GM12878 (cell line): ENCODE results near the gene AIFM3. TPM values are rescaled to one million over a fixed set of nuclear protein-coding genes. Genes with fewer than 3 reads are reported as not detected.

Experiments used
- ATAC-seq: fragments of 200-7000 bp; cut with Tn5 transposase; 3 replicates; pipeline ENCODE4 v1.9.1; 2020; ENCODE audit warnings: mild to moderate bottlenecking, moderate library complexity
- BruUV-seq: library from RNA; stranded (reverse); fragments of 400-500 nt; replicated peaks from 2 replicates; lab custom pipeline; 2021; lab: Mats Ljungman, UMichigan
- CTCF ChIA-PET: fragments of 300-600 bp; sonication (Branson Sonifier 250); formaldehyde crosslinking; extraction: SDS; loops from one replicate; lab custom pipeline; 2021; ENCODE audit warnings: inconsistent platforms; lab: Yijun Ruan, JAX
- POLR2A ChIA-PET: fragments of 350-600 bp; formaldehyde crosslinking; extraction: SDS; loops from one replicate; lab custom pipeline; 2021; ENCODE audit warnings: inconsistent platforms; lab: Charles Lee
- RAD21 ChIA-PET: fragments of 300-600 bp; sonication (Branson Sonifier 250); formaldehyde crosslinking; loops from one replicate; lab custom pipeline; 2023; ENCODE audit warnings: antibody characterized with exemption; ENCODE audit not compliant: unreplicated experiment; lab: Charles Lee
- SMC1A ChIA-PET: fragments of 300-600 bp; sonication (Branson Sonifier 250); formaldehyde crosslinking; loops from one replicate; lab custom pipeline; 2023; ENCODE audit not compliant: unreplicated experiment, uncharacterized antibody; lab: Charles Lee
- DNase-seq: peaks from one replicate; pipeline ENCODE4 v3.0.0-alpha.2; 2011; ENCODE audit warnings: low read depth, low spot score
- FAIRE-seq: peaks from 3 replicates; lab custom pipeline; 2011; peaks lifted over from hg19 to GRCh38; lab: Jason Lieb, UNC
- H2AFZ ChIP-seq: 2 replicates; pipeline ENCODE4 v1.6.0; 2011; ENCODE audit warnings: low read depth, low read length, control low read depth; ENCODE audit not compliant: control insufficient read depth
- H3K27ac ChIP-seq: 2 replicates; pipeline ENCODE4 v1.5.1; 2011; ENCODE audit warnings: control low read depth; ENCODE audit not compliant: control insufficient read depth, insufficient read depth
- H3K27me3 ChIP-seq, 2 experiments: replicated peaks in 1 of 2; 2 replicates each; pipeline versions ENCODE4 v1.6.0 to v1.6.1; 2011; ENCODE audit warnings: low read length in 1 of 2; ENCODE audit not compliant: control insufficient read depth in 2 of 2, insufficient read depth in 2 of 2
- H3K36me3 ChIP-seq, 2 experiments: 2 replicates each; pipeline ENCODE4 v1.5.1; 2011; ENCODE audit warnings: low read length in 1 of 2; ENCODE audit not compliant: control insufficient read depth in 2 of 2, insufficient read depth in 2 of 2
- H3K4me1 ChIP-seq: 2 replicates; pipeline ENCODE4 v1.6.1; 2011; ENCODE audit warnings: mild to moderate bottlenecking, low read length, moderate library complexity, mixed read lengths; ENCODE audit not compliant: control insufficient read depth, insufficient read depth
- H3K4me2 ChIP-seq: 2 replicates; pipeline ENCODE4 v1.6.0; 2011; ENCODE audit warnings: control low read depth; ENCODE audit not compliant: control insufficient read depth, insufficient read depth
- H3K4me3 ChIP-seq: fragments of 200-600 bp; sonication (generic); 2 replicates; pipeline ENCODE4 v1.5.1; 2016
- H3K79me2 ChIP-seq: 2 replicates; pipeline ENCODE4 v1.6.0; 2011; ENCODE audit warnings: low read length; ENCODE audit not compliant: control insufficient read depth, insufficient read depth
- H3K9ac ChIP-seq: 2 replicates; pipeline ENCODE4 v1.8.0; 2011; ENCODE audit warnings: low read length, control low read depth, mixed read lengths; ENCODE audit not compliant: control insufficient read depth, insufficient read depth
- H3K9me3 ChIP-seq: replicated peaks from 3 replicates; pipeline ENCODE4 v1.5.1; 2011; ENCODE audit warnings: mild to moderate bottlenecking, low read length; ENCODE audit not compliant: control insufficient read depth, insufficient read depth
- H4K20me1 ChIP-seq: 2 replicates; pipeline ENCODE4 v1.6.0; 2011; ENCODE audit not compliant: control insufficient read depth, insufficient read depth
- FOS ChIP-seq: IDR thresholded peaks from 3 replicates; pipeline ENCODE4 v1.6.1; 2011; ENCODE audit warnings: borderline replicate concordance; ENCODE audit not compliant: insufficient read length; ENCODE audit errors: extremely low read depth
- ZBTB11 ChIP-seq: fragments of 450-650 bp; formaldehyde crosslinking; IDR thresholded peaks from 2 replicates; pipeline ENCODE4 v1.5.0; 2022; ENCODE audit warnings: mild to moderate bottlenecking, missing genetic modification characterization
- ZNF207 ChIP-seq: fragments of 450-650 bp; IDR thresholded peaks from 2 replicates; pipeline ENCODE4 v1.6.1; 2014; ENCODE audit warnings: antibody characterized with exemption, mild to moderate bottlenecking, borderline replicate concordance
- whole genome bisulfite sequencing: methylation state at CpG from one replicate; pipeline ENCODE4 v1.1.6; 2016; ENCODE audit warnings: low lambda C conversion rate; ENCODE audit not compliant: insufficient replicate concordance, insufficient coverage; ENCODE audit errors: missing lambda C conversion rate; 5-methylcytosine and 5-hydroxymethylcytosine counted together
- in situ Hi-C: fragments of 300-500 bp; cut with MboI; formaldehyde crosslinking; loops from 9 replicates; pipeline ENCODE4 v1.14.3; 2018; ENCODE audit warnings: mixed read lengths
- intact Hi-C: fragments of 100-400 bp; cut with micrococcal nuclease; formaldehyde crosslinking; loops from one replicate; pipeline ENCODE4 v1.14.2; 2022; ENCODE audit not compliant: unreplicated experiment
- polyA plus RNA-seq, 11 experiments: library from polyadenylated mRNA; depleted of rRNA in 4 of 11; unstranded in 6 of 11; stranded (reverse) in 5 of 11; fragments of >200 nt; fragmentation: Nextera tagmentation in 4 of 11; fragmentation: Illumina TruSeq in 1 of 11; extraction: Ambion mirVana in 4 of 11; extraction: Trizol in 1 of 11; gene quantifications; 1 replicate in 1 of 11; 2 replicates in 10 of 11; pipeline versions ENCODE4 v1.2.1 to v1.2.3, GENCODE V29; 2011 to 2016; ENCODE audit warnings: inconsistent platforms in 2 of 11, missing spikeins in 2 of 11, low read depth in 1 of 11
- total RNA-seq, 4 experiments: library from RNA; depleted of rRNA in 3 of 4; stranded (reverse); fragments of >200 nt in 3 of 4; fragmentation: Illumina TruSeq in 1 of 4; extraction: Trizol in 1 of 4; gene quantifications; 2 replicates each; pipeline versions ENCODE4 v1.2.1 to v1.2.3, GENCODE V29; 2013 to 2021

Gene AIFM3
- total and polyA plus RNA-seq, 10 of the 15 experiments (the other 5 are each of a cell fraction or from before 2014, with no cell fraction given) = 0.06 to 0.34 (median 0.21) TPM; not detected in 6

- H3K27ac ChIP-seq = no peak overlapping the region
- WGBS = 87% methylated on average over 21 of the region's 21 CpGs
- H3K9ac ChIP-seq = no peak overlapping the region
- in situ Hi-C loops = no loop called here
- ChIA-PET SMC1A (no interaction called here), RAD21 (no interaction called here), CTCF (no interaction called here), POLR2A (interaction anchor here (0.6 to 1.7 kb wide), 2 partner anchors 11 to 13 kb away, joined by 4 to 5 read pairs; partner anchors contain the start of gene LZTR1)
- peaks cover 2 to 3% of the 10 kb centered on the region in 2 experiments; a peak in 2 of 4 replicates for H3K36me3 ChIP-seq
- H4K20me1 ChIP-seq = no peaks in the 10 kb centered on the region
- no peaks in the 10 kb centered on the region for H3K27me3 ChIP-seq
- no peak overlapping the region for H3K4me3 ChIP-seq
- no peak overlapping the region for H2AFZ ChIP-seq
- no peak for ATAC-seq
- no peaks in the 10 kb centered on the region for H3K9me3 ChIP-seq
- no peak for DNase-seq
- no TSS peak for BruUV-seq
- no peaks in the 10 kb centered on the region for H3K4me1 ChIP-seq
- no peak for FAIRE-seq
- TF ChIP-seq FOS (no peak), ZNF207 (no peak), ZBTB11 (CRISPR knock-in tag) (no peak)
- no peaks in the 10 kb centered on the region for H3K79me2 ChIP-seq
- intact Hi-C loops = no loop called here
- H3K4me2 ChIP-seq = no peak overlapping the region
Measured at GRCh38 chr22:20992456-20993303, 25.6 kb downstream of the AIFM3 start.
